Lower lobe of right lung (tissue), 2 donors: Measurements from ENCODE around the gene LRRC1. TPM values are rescaled to one million over a fixed set of nuclear protein-coding genes. Genes with fewer than 3 reads are reported as not detected.

Experiments
- ATAC-seq, 2 donors: fragments of 200-7000 bp; cut with Tn5 transposase; one replicate each; pipeline ENCODE4 v1.9.1; 2020 to 2022; ENCODE audit warnings: mild to moderate bottlenecking in 2 of 2, moderate library complexity in 2 of 2
- DNase-seq: peaks from one replicate; pipeline ENCODE4 v3.0.0-alpha.2; 2020
- H3K27ac ChIP-seq: fragments of 200-600 bp; one replicate; pipeline ENCODE4 v1.8.0; 2022
- H3K27me3 ChIP-seq: fragments of 200-600 bp; one replicate; pipeline ENCODE4 v1.8.0; 2022; ENCODE audit warnings: low read depth
- H3K36me3 ChIP-seq: fragments of 200-600 bp; one replicate; pipeline ENCODE4 v1.8.0; 2022; ENCODE audit warnings: mild to moderate bottlenecking
- H3K4me1 ChIP-seq: fragments of 200-600 bp; one replicate; pipeline ENCODE4 v1.8.0; 2022
- H3K4me3 ChIP-seq: fragments of 200-600 bp; one replicate; pipeline ENCODE4 v1.8.0; 2022; ENCODE audit warnings: mild to moderate bottlenecking
- H3K9me3 ChIP-seq: fragments of 200-600 bp; one replicate; pipeline ENCODE4 v1.8.0; 2022
- CTCF ChIP-seq: fragments of 200-600 bp; IDR thresholded peaks from one replicate; pipeline ENCODE4 v1.8.0; 2022; ENCODE audit warnings: antibody characterized with exemption, mild to moderate bottlenecking
- intact Hi-C: fragments of 100-400 bp; cut with DNase I; formaldehyde crosslinking; loops from one replicate; pipeline ENCODE4 v1.11.0; 2022
- total RNA-seq: library from RNA; stranded (reverse); fragmentation: NEBNext Ultra II Directional; extraction: Animal tissue kit (Norgen Biotek cat#: 25700); gene quantifications from one replicate; pipeline ENCODE4 v1.2.1, GENCODE V29; 2021
- donor health status: DM: no; HTN: yes; CAD: no; lungs with severe emphysema.

Gene LRRC1
- total RNA-seq, 1 donor from 2014 or later, result 13.4 TPM

GRCh38 chr6:53815381-53816119 lies 20.7 kb downstream of the LRRC1 start:
- no peak for TF ChIP-seq CTCF
- H3K27ac ChIP-seq, result peak overlapping the region; percentile 12

GRCh38 chr6:53818858-53819609 lies 24.2 kb downstream of the LRRC1 start:
- no peaks in the 10 kb centered on the region for H3K27me3 ChIP-seq
- no peak for ATAC-seq
- H3K4me1 ChIP-seq, result no peaks in the 10 kb centered on the region
- no peak for TF ChIP-seq CTCF
- no peaks in the 10 kb centered on the region for H3K9me3 ChIP-seq
- no peak overlapping the region for H3K4me3 ChIP-seq
- H3K27ac ChIP-seq, result no peak overlapping the region
- H3K36me3 ChIP-seq, result no peaks in the 10 kb centered on the region
- intact Hi-C loops, result no loop called here
- DNase-seq, result no peak

More at GRCh38 chr6:53815381-53816119, 20.7 kb downstream of the LRRC1 start:
- intact Hi-C loops, result no loop called here
- no peaks in the 10 kb centered on the region for H3K36me3 ChIP-seq
- no peak overlapping the region for H3K4me3 ChIP-seq
- peaks cover 11% of the 10 kb centered on the region for H3K4me1 ChIP-seq
- no peaks in the 10 kb centered on the region for H3K27me3 ChIP-seq
- H3K9me3 ChIP-seq, result no peaks in the 10 kb centered on the region
- DNase-seq, result no peak
- ATAC-seq, result no peak

- no peaks in the 10 kb centered on the region for H3K4me1 ChIP-seq
- no peak overlapping the region for H3K27ac ChIP-seq
- no peaks in the 10 kb centered on the region for H3K27me3 ChIP-seq
- no peaks in the 10 kb centered on the region for H3K36me3 ChIP-seq
- intact Hi-C loops, result no loop called here
- no peak for DNase-seq
- H3K9me3 ChIP-seq, result no peaks in the 10 kb centered on the region
- H3K4me3 ChIP-seq, result no peak overlapping the region
- no peak for ATAC-seq
- TF ChIP-seq CTCF, result no peak
Observed at GRCh38 chr6:53822401-53823125, 27.8 kb downstream of the LRRC1 start.

- intact Hi-C loops, result no loop called here
- TF ChIP-seq CTCF, result no peak
- Histone ChIP-seq H3K36me3 (no peaks in the 10 kb centered on the region), H3K4me3 (no peak overlapping the region), H3K27me3 (no peaks in the 10 kb centered on the region), H3K9me3 (no peaks in the 10 kb centered on the region), H3K4me1 (no peaks in the 10 kb centered on the region), H3K27ac (no peak overlapping the region)
- DNase-seq, result no peak
- ATAC-seq, result no peak
Observed at GRCh38 chr6:53824714-53825113, 29.9 kb downstream of the LRRC1 start.

GRCh38 chr6:53825532-53826321 lies 30.9 kb downstream of the LRRC1 start:
- Histone ChIP-seq H3K9me3 (no peaks in the 10 kb centered on the region), H3K4me1 (no peaks in the 10 kb centered on the region), H3K27me3 (no peaks in the 10 kb centered on the region), H3K36me3 (no peaks in the 10 kb centered on the region), H3K4me3 (no peak overlapping the region), H3K27ac (no peak overlapping the region)
- DNase-seq (no peak), ATAC-seq (no peak)
- no peak for TF ChIP-seq CTCF
- intact Hi-C loops, result no loop called here
